WTC11 (cell line): Measurements from ENCODE around the gene ERMP1. TPM values are rescaled to one million over a fixed set of nuclear protein-coding genes. Genes with fewer than 3 reads are reported as not detected.

ENCODE experiments used
- ATF6 ChIP-seq: sonication (generic); formaldehyde crosslinking; IDR thresholded peaks from 2 replicates; pipeline ENCODE4 v1.8.1; 2023; ENCODE audit warnings: mild to moderate bottlenecking, missing genetic modification reagents
- CREM ChIP-seq: sonication (generic); formaldehyde crosslinking; IDR thresholded peaks from 2 replicates; pipeline ENCODE4 v1.8.1; 2022; ENCODE audit warnings: mild to moderate bottlenecking, missing genetic modification reagents, moderate library complexity
- ELF4 ChIP-seq: sonication (generic); formaldehyde crosslinking; IDR thresholded peaks from 2 replicates; pipeline ENCODE4 v1.8.1; 2022; ENCODE audit warnings: low read depth, mild to moderate bottlenecking, moderate library complexity, missing genetic modification reagents
- ESRRA ChIP-seq: sonication (generic); formaldehyde crosslinking; IDR thresholded peaks from 2 replicates; pipeline ENCODE4 v1.8.1; 2022; ENCODE audit warnings: mild to moderate bottlenecking, missing genetic modification reagents, borderline replicate concordance
- ETV6 ChIP-seq: sonication (generic); formaldehyde crosslinking; IDR thresholded peaks from 2 replicates; pipeline ENCODE4 v1.8.1; 2022; ENCODE audit warnings: mild to moderate bottlenecking, missing genetic modification reagents
- FOXP1 ChIP-seq: sonication (generic); formaldehyde crosslinking; IDR thresholded peaks from 2 replicates; pipeline ENCODE4 v1.8.0; 2022; ENCODE audit warnings: missing genetic modification reagents, mild to moderate bottlenecking, moderate library complexity, borderline replicate concordance
- GRHL2 ChIP-seq: fragments of 250-450 bp; sonication (Bioruptor Pico); IDR thresholded peaks from 2 replicates; pipeline ENCODE4 v1.8.0; 2022; ENCODE audit warnings: mild to moderate bottlenecking, moderate library complexity; ENCODE audit not compliant: insufficient replicate concordance, severe bottlenecking
- JAZF1 ChIP-seq: fragments of 250-450 bp; sonication (Bioruptor Pico); IDR thresholded peaks from 2 replicates; pipeline ENCODE4 v1.9.0; 2021; ENCODE audit warnings: moderate library complexity, mild to moderate bottlenecking, inconsistent platforms
- KAT7 ChIP-seq: sonication (generic); formaldehyde crosslinking; IDR thresholded peaks from 2 replicates; pipeline ENCODE4 v1.8.1; 2023; ENCODE audit warnings: missing genetic modification reagents, mild to moderate bottlenecking, borderline replicate concordance
- MYBL2 ChIP-seq: sonication (generic); formaldehyde crosslinking; IDR thresholded peaks from 2 replicates; pipeline ENCODE4 v1.8.1; 2023; ENCODE audit warnings: mild to moderate bottlenecking, moderate library complexity, missing genetic modification reagents
- NFATC4 ChIP-seq: fragments of 250-450 bp; sonication (Bioruptor Pico); IDR thresholded peaks from 2 replicates; pipeline ENCODE4 v1.9.0; 2021; ENCODE audit warnings: mild to moderate bottlenecking
- NFE2L1 ChIP-seq: sonication (generic); formaldehyde crosslinking; IDR thresholded peaks from 2 replicates; pipeline ENCODE4 v1.8.1; 2023; ENCODE audit warnings: missing genetic modification reagents
- PRDM15 ChIP-seq: sonication (generic); formaldehyde crosslinking; IDR thresholded peaks from 2 replicates; pipeline ENCODE4 v1.8.0; 2022; ENCODE audit warnings: missing genetic modification reagents
- PREB ChIP-seq: sonication (generic); formaldehyde crosslinking; IDR thresholded peaks from 2 replicates; pipeline ENCODE4 v1.8.1; 2022; ENCODE audit warnings: mild to moderate bottlenecking, missing genetic modification reagents, moderate library complexity, borderline replicate concordance
- SMAD3 ChIP-seq: sonication (generic); formaldehyde crosslinking; IDR thresholded peaks from 2 replicates; pipeline ENCODE4 v1.8.0; 2022; ENCODE audit warnings: missing genetic modification reagents, mild to moderate bottlenecking, borderline replicate concordance
- SMAD4 ChIP-seq: sonication (generic); formaldehyde crosslinking; IDR thresholded peaks from 2 replicates; pipeline ENCODE4 v1.8.0; 2022; ENCODE audit warnings: mild to moderate bottlenecking, missing genetic modification reagents
- TCF7 ChIP-seq: sonication (generic); formaldehyde crosslinking; IDR thresholded peaks from 2 replicates; pipeline ENCODE4 v1.8.0; 2022; ENCODE audit warnings: mild to moderate bottlenecking, low read depth, missing genetic modification reagents, moderate library complexity
- TEAD1 ChIP-seq: sonication (generic); formaldehyde crosslinking; IDR thresholded peaks from 2 replicates; pipeline ENCODE4 v1.8.0; 2022; ENCODE audit warnings: mild to moderate bottlenecking, missing genetic modification reagents
- ZMAT4 ChIP-seq: fragments of 250-450 bp; sonication (Bioruptor Pico); IDR thresholded peaks from 2 replicates; pipeline ENCODE4 v1.9.0; 2021; ENCODE audit warnings: mild to moderate bottlenecking
- ZNF317 ChIP-seq: sonication (generic); formaldehyde crosslinking; IDR thresholded peaks from 2 replicates; pipeline ENCODE4 v1.8.1; 2023; ENCODE audit warnings: low read depth, mild to moderate bottlenecking, moderate library complexity, missing genetic modification reagents, borderline replicate concordance
- ZNF423 ChIP-seq: fragments of 250-450 bp; sonication (Bioruptor Pico); IDR thresholded peaks from 2 replicates; pipeline ENCODE4 v2.1.2; 2022; ENCODE audit warnings: mild to moderate bottlenecking, moderate library complexity
- ZNF671 ChIP-seq: fragments of 250-450 bp; sonication (Bioruptor Pico); IDR thresholded peaks from 2 replicates; pipeline ENCODE4 v1.8.0; 2021; ENCODE audit warnings: mild to moderate bottlenecking
- total RNA-seq: library from RNA; stranded (reverse); gene quantifications from 3 replicates; pipeline ENCODE4 v1.2.3, GENCODE V29; 2021
- TF ChIP-seq, protein P1 (sequence below): sonication (generic); formaldehyde crosslinking; IDR thresholded peaks from 2 replicates; pipeline ENCODE4 v1.8.1; 2023; ENCODE audit warnings: mild to moderate bottlenecking, missing genetic modification reagents
- TF ChIP-seq, protein P2 (sequence below): sonication (generic); formaldehyde crosslinking; IDR thresholded peaks from 2 replicates; pipeline ENCODE4 v1.8.0; 2022; ENCODE audit warnings: mild to moderate bottlenecking, missing genetic modification reagents
- TF ChIP-seq, protein P3 (sequence below): sonication (generic); formaldehyde crosslinking; conservative IDR thresholded peaks from 2 replicates; pipeline ENCODE4 v1.8.1; 2022; ENCODE audit warnings: mild to moderate bottlenecking, missing genetic modification reagents
- TF ChIP-seq, protein P4 (sequence below): fragments of 250-450 bp; sonication (Bioruptor Pico); IDR thresholded peaks from 2 replicates; pipeline ENCODE4 v1.9.0; 2021; ENCODE audit warnings: moderate library complexity, mild to moderate bottlenecking, inconsistent platforms, borderline replicate concordance
- TF ChIP-seq, protein P5 (sequence below): sonication (generic); formaldehyde crosslinking; IDR thresholded peaks from 2 replicates; pipeline ENCODE4 v1.8.1; 2022; ENCODE audit warnings: mild to moderate bottlenecking, moderate library complexity, missing genetic modification reagents

Gene ERMP1
- total RNA-seq, 1 experiment from 2014 or later = 25.4 TPM

GRCh38 chr9:5832538-5833529, at the start of gene ERMP1 (continued):
- no peak for TF ChIP-seq SMAD4
- no peak for TF ChIP-seq PRDM15 (CRISPR knock-in tag)
- TF ChIP-seq, protein P1, sequence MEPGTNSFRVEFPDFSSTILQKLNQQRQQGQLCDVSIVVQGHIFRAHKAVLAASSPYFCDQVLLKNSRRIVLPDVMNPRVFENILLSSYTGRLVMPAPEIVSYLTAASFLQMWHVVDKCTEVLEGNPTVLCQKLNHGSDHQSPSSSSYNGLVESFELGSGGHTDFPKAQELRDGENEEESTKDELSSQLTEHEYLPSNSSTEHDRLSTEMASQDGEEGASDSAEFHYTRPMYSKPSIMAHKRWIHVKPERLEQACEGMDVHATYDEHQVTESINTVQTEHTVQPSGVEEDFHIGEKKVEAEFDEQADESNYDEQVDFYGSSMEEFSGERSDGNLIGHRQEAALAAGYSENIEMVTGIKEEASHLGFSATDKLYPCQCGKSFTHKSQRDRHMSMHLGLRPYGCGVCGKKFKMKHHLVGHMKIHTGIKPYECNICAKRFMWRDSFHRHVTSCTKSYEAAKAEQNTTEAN (CRISPR knock-in tag) = no peak; the same call in 1 of the 2 replicates
- no peak; the same call in 1 of the 2 replicates for TF ChIP-seq ETV6 (CRISPR knock-in tag)
- TF ChIP-seq ZNF317 (CRISPR knock-in tag) = peak; percentile 34; the same call in 1 of the 2 replicates
- peak; percentile 92; the same call in 1 of the 2 replicates for TF ChIP-seq TCF7 (CRISPR knock-in tag)
- TF ChIP-seq, protein P2, sequence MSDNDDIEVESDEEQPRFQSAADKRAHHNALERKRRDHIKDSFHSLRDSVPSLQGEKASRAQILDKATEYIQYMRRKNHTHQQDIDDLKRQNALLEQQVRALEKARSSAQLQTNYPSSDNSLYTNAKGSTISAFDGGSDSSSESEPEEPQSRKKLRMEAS (CRISPR knock-in tag) = peak; percentile 81
- TF ChIP-seq, protein P3, sequence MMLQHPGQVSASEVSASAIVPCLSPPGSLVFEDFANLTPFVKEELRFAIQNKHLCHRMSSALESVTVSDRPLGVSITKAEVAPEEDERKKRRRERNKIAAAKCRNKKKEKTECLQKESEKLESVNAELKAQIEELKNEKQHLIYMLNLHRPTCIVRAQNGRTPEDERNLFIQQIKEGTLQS = peak; percentile 65; the same call in 1 of the 2 replicates
- TF ChIP-seq SMAD3 (CRISPR knock-in tag) = peak; percentile 77; the same call in 1 of the 2 replicates
- peak; percentile 67; the same call in 1 of the 2 replicates for TF ChIP-seq ZNF423 (CRISPR knock-in tag)
- peak; percentile 91 for TF ChIP-seq ESRRA (CRISPR knock-in tag)
- no peak for TF ChIP-seq PREB (CRISPR knock-in tag)
- TF ChIP-seq TEAD1 = peak; percentile 89; the same call in 1 of the 2 replicates
- no peak for TF ChIP-seq NFATC4
- TF ChIP-seq ZNF671 (CRISPR knock-in tag) = no peak
- no peak for TF ChIP-seq ZMAT4 (CRISPR knock-in tag)
- TF ChIP-seq GRHL2 (CRISPR knock-in tag) = no peak
- no peak for TF ChIP-seq CREM (CRISPR knock-in tag)
- TF ChIP-seq, protein P4, sequence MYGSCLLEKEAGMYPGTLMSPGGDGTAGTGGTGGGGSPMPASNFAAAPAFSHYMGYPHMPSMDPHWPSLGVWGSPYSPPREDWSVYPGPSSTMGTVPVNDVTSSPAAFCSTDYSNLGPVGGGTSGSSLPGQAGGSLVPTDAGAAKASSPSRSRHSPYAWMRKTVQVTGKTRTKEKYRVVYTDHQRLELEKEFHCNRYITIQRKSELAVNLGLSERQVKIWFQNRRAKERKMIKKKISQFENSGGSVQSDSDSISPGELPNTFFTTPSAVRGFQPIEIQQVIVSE (CRISPR knock-in tag) = no peak
- no peak for TF ChIP-seq ELF4 (CRISPR knock-in tag)
- no peak for TF ChIP-seq ATF6 (CRISPR knock-in tag)
- peak; percentile 93 for TF ChIP-seq MYBL2 (CRISPR knock-in tag)
- TF ChIP-seq JAZF1 (CRISPR knock-in tag) = no peak
- peak; percentile 80 for TF ChIP-seq FOXP1 (CRISPR knock-in tag)
- TF ChIP-seq NFE2L1 (CRISPR knock-in tag) = peak; percentile 65; the same call in 1 of the 2 replicates
- no peak for TF ChIP-seq KAT7 (CRISPR knock-in tag)
- TF ChIP-seq, protein P5, sequence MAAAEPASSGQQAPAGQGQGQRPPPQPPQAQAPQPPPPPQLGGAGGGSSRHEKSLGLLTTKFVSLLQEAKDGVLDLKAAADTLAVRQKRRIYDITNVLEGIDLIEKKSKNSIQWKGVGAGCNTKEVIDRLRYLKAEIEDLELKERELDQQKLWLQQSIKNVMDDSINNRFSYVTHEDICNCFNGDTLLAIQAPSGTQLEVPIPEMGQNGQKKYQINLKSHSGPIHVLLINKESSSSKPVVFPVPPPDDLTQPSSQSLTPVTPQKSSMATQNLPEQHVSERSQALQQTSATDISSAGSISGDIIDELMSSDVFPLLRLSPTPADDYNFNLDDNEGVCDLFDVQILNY (CRISPR knock-in tag) = peak; percentile 87
